K562 (cell line): ENCODE results near the gene MLX. TPM values are rescaled to one million over a fixed set of nuclear protein-coding genes. Genes with fewer than 3 reads are reported as not detected.

Experiments used
- ATAC-seq: fragments of 200-7000 bp; cut with Tn5 transposase; 3 replicates; pipeline ENCODE4 v1.9.1; 2020; ENCODE audit warnings: moderate library complexity
- BruUV-seq: library from RNA; stranded (reverse); fragments of 400-500 nt; replicated peaks from 2 replicates; lab custom pipeline; 2021; lab: Mats Ljungman, UMichigan
- CTCF ChIA-PET: fragments of 300-600 bp; formaldehyde crosslinking; extraction: SDS; loops from one replicate; lab custom pipeline; 2021; ENCODE audit warnings: low intra/inter-chr PET ratio; lab: Yijun Ruan, JAX
- POLR2A ChIA-PET: fragments of 300-600, 350-650 bp; sonication (Branson Sonifier 250); formaldehyde crosslinking; extraction: SDS; loops from one replicate; lab custom pipeline; 2021; ENCODE audit warnings: antibody characterized with exemption, inconsistent platforms; lab: Yijun Ruan, JAX
- DNase-seq, 4 experiments: peaks; one replicate each; pipeline versions ENCODE4 v3.0.0 to v3.0.0-alpha.2; 2011 to 2018; ENCODE audit warnings: low spot score in 3 of 4, mixed read lengths in 3 of 4; ENCODE audit errors: extremely low read depth in 1 of 4
- FAIRE-seq: peaks from 2 replicates; lab custom pipeline; 2011; peaks lifted over from hg19 to GRCh38; lab: Jason Lieb, UNC
- H2AFZ ChIP-seq: 2 replicates; pipeline ENCODE4 v1.6.0; 2011; ENCODE audit warnings: low read depth, low read length, control low read depth, inconsistent platforms
- H3K27ac ChIP-seq: fragments of 200-600 bp; 3 replicates; pipeline ENCODE4 v1.8.0; 2011; ENCODE audit warnings: low read depth, mild to moderate bottlenecking, control low read depth, inconsistent platforms, low read length, moderate library complexity, mixed read lengths; ENCODE audit errors: extremely low read depth
- H3K27me3 ChIP-seq, 2 experiments: fragments of 300-600 bp in 1 of 2; 2 replicates in 1 of 2; 3 replicates in 1 of 2; pipeline versions ENCODE4 v1.6.0 to v1.8.0; 2011; ENCODE audit warnings: inconsistent platforms in 2 of 2, low read length in 2 of 2, mild to moderate bottlenecking in 1 of 2, mixed read lengths in 1 of 2, moderate library complexity in 1 of 2; ENCODE audit not compliant: control insufficient read depth in 2 of 2, insufficient read depth in 2 of 2
- H3K36me3 ChIP-seq: fragments of 300-600 bp; 3 replicates; pipeline ENCODE4 v1.8.0; 2011; ENCODE audit warnings: mild to moderate bottlenecking, low read length, inconsistent platforms; ENCODE audit not compliant: control insufficient read depth, insufficient read depth
- H3K4me1 ChIP-seq, 2 experiments: fragments of 200-600 bp in 1 of 2; replicated peaks in 1 of 2; 2 replicates in 1 of 2; 3 replicates in 1 of 2; pipeline versions ENCODE4 v1.5.1 to v1.8.0; 2011; ENCODE audit warnings: inconsistent platforms in 2 of 2, low read length in 2 of 2, mild to moderate bottlenecking in 1 of 2, mixed read lengths in 1 of 2, moderate library complexity in 1 of 2; ENCODE audit not compliant: control insufficient read depth in 2 of 2, insufficient read depth in 2 of 2
- H3K4me2 ChIP-seq: 2 replicates; pipeline ENCODE4 v1.6.1; 2011; ENCODE audit warnings: low read length, control low read depth, inconsistent platforms, mixed read lengths; ENCODE audit not compliant: insufficient read depth
- H3K4me3 ChIP-seq: fragments of 200-600 bp; sonication (generic), shearing (Covaris generic); 2 replicates; pipeline ENCODE4 v1.5.1; 2016; ENCODE audit warnings: control low read depth, inconsistent platforms
- H3K79me2 ChIP-seq: fragments of 200-600 bp; 3 replicates; pipeline ENCODE4 v1.8.0; 2011; ENCODE audit warnings: low read length, inconsistent platforms; ENCODE audit not compliant: control insufficient read depth, insufficient read depth
- H3K9ac ChIP-seq, 2 experiments: 2 replicates each; pipeline versions ENCODE4 v1.6.0 to v1.6.1; 2011; ENCODE audit warnings: low read depth in 2 of 2, low read length in 2 of 2, control low read depth in 1 of 2, inconsistent platforms in 1 of 2, mild to moderate bottlenecking in 1 of 2, mixed read lengths in 1 of 2; ENCODE audit not compliant: insufficient read depth in 1 of 2
- H3K9me1 ChIP-seq: one replicate; pipeline ENCODE4 v1.6.0; 2011; ENCODE audit warnings: inconsistent platforms, mild to moderate bottlenecking, low read length, moderate library complexity; ENCODE audit not compliant: control insufficient read depth, insufficient read depth
- H3K9me3 ChIP-seq: replicated peaks from 2 replicates; pipeline ENCODE4 v1.5.1; 2011; ENCODE audit warnings: low read depth, low read length, inconsistent platforms; ENCODE audit not compliant: control insufficient read depth, insufficient read depth
- H4K20me1 ChIP-seq: replicated peaks from 2 replicates; pipeline ENCODE4 v1.6.1; 2011; ENCODE audit warnings: low read length, inconsistent platforms, mixed read lengths; ENCODE audit not compliant: control insufficient read depth, insufficient read depth
- HIVEP1 ChIP-seq: fragments of 250-450 bp; sonication (Bioruptor Pico); IDR thresholded peaks from 2 replicates; pipeline ENCODE4 v1.4.0; 2020; ENCODE audit warnings: mild to moderate bottlenecking
- MBD2 ChIP-seq: sonication (generic); IDR thresholded peaks from 2 replicates; pipeline ENCODE4 v1.6.1; 2016; ENCODE audit warnings: low read depth, borderline replicate concordance
- TAF15 ChIP-seq: fragments of 200-400 bp; formaldehyde crosslinking; IDR thresholded peaks from 2 replicates; pipeline ENCODE4 v1.6.1; 2017; ENCODE audit warnings: mild to moderate bottlenecking, low read depth, low read length, moderate library complexity
- TEAD1 ChIP-seq, 2 experiments: fragments of 450-650 bp in 1 of 2; sonication (generic) in 1 of 2; formaldehyde crosslinking; IDR thresholded peaks; 2 replicates each; pipeline versions ENCODE4 v1.4.0 to v1.8.0; 2020 to 2022; ENCODE audit warnings: mild to moderate bottlenecking in 2 of 2, missing genetic modification reagents in 1 of 2
- TOE1 ChIP-seq, 2 experiments: fragments of 450-650 bp in 1 of 2; sonication (generic) in 1 of 2; formaldehyde crosslinking in 1 of 2; IDR thresholded peaks; 2 replicates each; pipeline versions ENCODE4 v1.7.1 to v1.8.0; 2016 to 2022; ENCODE audit warnings: borderline replicate concordance in 2 of 2, mild to moderate bottlenecking in 2 of 2, antibody characterized with exemption in 1 of 2, inconsistent platforms in 1 of 2, low read depth in 1 of 2, missing genetic modification reagents in 1 of 2, moderate library complexity in 1 of 2
- ZBTB40 ChIP-seq, 2 experiments: fragments of 450-650 bp in 1 of 2; sonication (generic) in 1 of 2; formaldehyde crosslinking in 1 of 2; IDR thresholded peaks; 2 replicates each; pipeline versions ENCODE4 v1.7.1 to v1.9.0; 2016 to 2022; ENCODE audit warnings: inconsistent platforms in 1 of 2, mild to moderate bottlenecking in 1 of 2, missing genetic modification reagents in 1 of 2
- ZNF384 ChIP-seq: IDR thresholded peaks from 2 replicates; pipeline ENCODE4 v1.6.1; 2012; ENCODE audit warnings: low read depth, low read length, improper control_type of control experiment
- WGBS: fragments of 100-300 bp; shearing (Covaris generic); methylation state at CpG from one replicate; pipeline ENCODE4 v1.1.6; 2016; ENCODE audit warnings: low coverage, mixed read lengths; ENCODE audit not compliant: insufficient coverage; ENCODE audit errors: missing lambda C conversion rate; 5-methylcytosine and 5-hydroxymethylcytosine counted together
- in situ Hi-C: fragments of 300-500 bp; cut with MboI; formaldehyde crosslinking; loops from 4 replicates; pipeline ENCODE4 v1.15.0; 2018; ENCODE audit warnings: inconsistent platforms, mixed read lengths
- intact Hi-C: fragments of 100-400 bp; cut with micrococcal nuclease; formaldehyde crosslinking; loops from 2 replicates; pipeline ENCODE4 v1.14.2; 2022
- polyA plus RNA-seq, 8 experiments: library from polyadenylated mRNA; depleted of rRNA in 4 of 8; stranded (reverse) in 5 of 8; unstranded in 3 of 8; fragments of >200 nt; fragmentation: Nextera tagmentation in 2 of 8; fragmentation: Illumina TruSeq in 1 of 8; extraction: Ambion mirVana in 2 of 8; extraction: Trizol in 1 of 8; gene quantifications; 2 replicates each; pipeline versions ENCODE4 v1.2.1 to v1.2.3, GENCODE V29; 2011 to 2014; ENCODE audit warnings: inconsistent platforms in 1 of 8, missing spikeins in 1 of 8
- total RNA-seq, 7 experiments: library from RNA; depleted of rRNA in 6 of 7; stranded (reverse); fragments of >200 nt in 6 of 7; fragmentation: Illumina TruSeq in 2 of 7; extraction: Trizol in 2 of 7; gene quantifications; 2 replicates each; pipeline versions ENCODE4 v1.2.1 to v1.2.3, GENCODE V29; 2011 to 2021; ENCODE audit warnings: low replicate concordance in 1 of 7

MLX gene
- total and polyA plus RNA-seq, 9 of the 15 experiments (the other 6 are each of a cell fraction or from before 2014, with no cell fraction given), result 42.9 to 100 (median 58.9) TPM

DNA sequence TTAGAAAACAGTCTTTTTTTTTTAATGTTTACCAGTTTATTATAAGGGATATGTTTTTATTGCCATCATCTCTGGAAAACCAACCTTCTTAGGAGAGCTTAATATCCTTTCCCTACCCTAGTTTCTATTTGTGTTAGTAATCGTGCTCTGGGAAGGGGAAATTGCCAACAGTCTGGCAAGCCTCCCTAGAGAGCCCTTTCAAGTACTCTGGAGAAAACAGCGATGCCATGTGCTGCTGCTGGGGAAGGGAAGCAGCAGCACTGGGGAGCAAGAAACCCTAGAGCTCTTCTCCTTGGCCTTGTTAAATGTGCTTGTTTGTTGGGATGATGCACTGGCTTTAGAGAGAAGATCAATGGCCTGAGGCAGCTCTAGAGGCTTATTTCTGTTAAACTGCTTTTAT lies 32.0 kb downstream of the MLX start:
- POLR2A ChIA-PET, result interaction anchor here (0.6 to 3.5 kb wide), 3 partner anchors 10 to 79 kb away, joined by 3 to 15 read pairs (median 4); partner anchors contain the start of genes RETREG3 and TUBG1
- ATAC-seq (no peak), FAIRE-seq (no peak)

More for the DNA sequence above, 32.0 kb downstream of the MLX start:
- Histone ChIP-seq H3K4me1 (no peaks in the 10 kb centered on the region; a peak in 1 of 5 replicates), H3K27ac (no peak overlapping the region), H3K4me3 (no peak overlapping the region), H3K9me3 (no peaks in the 10 kb centered on the region), H4K20me1 (no peaks in the 10 kb centered on the region), H3K27me3 (no peaks in the 10 kb centered on the region), H3K9me1 (no peaks in the 10 kb centered on the region), H3K79me2 (peaks cover 41% of the 10 kb centered on the region), H3K4me2 (no peak overlapping the region), H3K36me3 (peaks cover 4% of the 10 kb centered on the region; the same call in 2 of the 3 replicates), H3K9ac (no peak overlapping the region), H2AFZ (no peak overlapping the region)
- no peak for TF ChIP-seq HIVEP1
- no peak for TF ChIP-seq TAF15
- TF ChIP-seq TOE1 (IDR thresholded peaks at IDR 0.05; ENCODE audit: borderline replicate concordance), result no peak
- TF ChIP-seq TOE1 (CRISPR knock-in tag; IDR thresholded peaks at IDR 0.05; ENCODE audit: borderline replicate concordance, low read depth), result no peak
- no peak for TF ChIP-seq MBD2
- no peak for TF ChIP-seq ZNF384
- TF ChIP-seq TEAD1 (CRISPR knock-in tag; IDR thresholded peaks at IDR 0.05), result no peak
- no peak for TF ChIP-seq ZBTB40 (IDR thresholded peaks at IDR 0.05)
- TF ChIP-seq ZBTB40 (CRISPR knock-in tag; IDR thresholded peaks at IDR 0.05), result no peak
- no TSS peak for BruUV-seq
- 75% methylated on average over 2 of the region's 2 CpGs for WGBS
- in situ Hi-C loops (no loop called here), intact Hi-C loops (no loop called here)
- CTCF ChIA-PET, result no interaction called here
- no peak for DNase-seq
